WTC11 (cell line): ENCODE measurements around the gene IGLL5. TPM values are rescaled to one million over a fixed set of nuclear protein-coding genes. Genes with fewer than 3 reads are reported as not detected.

Source experiments
- ATAC-seq: fragments of 200-7000 bp; cut with Tn5 transposase; 2 replicates; pipeline ENCODE4 v1.10.0; 2021; ENCODE audit warnings: mild to moderate bottlenecking, moderate library complexity
- CTCF ChIA-PET: fragments of 300-600 bp; sonication (Branson Sonifier 250); formaldehyde crosslinking; loops from one replicate; lab custom pipeline; 2021; ENCODE audit warnings: antibody characterized with exemption; lab: Charles Lee
- POLR2A ChIA-PET: fragments of 350-600 bp; sonication (Branson Sonifier 250); formaldehyde crosslinking; loops from one replicate; lab custom pipeline; 2021; ENCODE audit warnings: antibody characterized with exemption; lab: Charles Lee
- DNase-seq: peaks from one replicate; pipeline ENCODE4 v3.0.0; 2021; ENCODE audit warnings: low spot score
- H3K27ac Mint-ChIP-seq: 2 replicates; pipeline ENCODE4 v1.8.0; 2021; ENCODE audit warnings: mixed read lengths
- H3K27me3 Mint-ChIP-seq: 2 replicates; pipeline ENCODE4 v1.8.0; 2021; ENCODE audit warnings: low read depth, mild to moderate bottlenecking, moderate library complexity, mixed read lengths
- H3K36me3 Mint-ChIP-seq: 2 replicates; pipeline ENCODE4 v1.8.0; 2021; ENCODE audit warnings: mixed read lengths
- H3K4me1 Mint-ChIP-seq: 2 replicates; pipeline ENCODE4 v1.8.0; 2022; ENCODE audit warnings: mixed read lengths
- H3K4me3 Mint-ChIP-seq: 2 replicates; pipeline ENCODE4 v1.8.0; 2021; ENCODE audit warnings: mild to moderate bottlenecking, moderate library complexity, mixed read lengths
- H3K9me3 Mint-ChIP-seq: 2 replicates; pipeline ENCODE4 v1.8.0; 2021; ENCODE audit warnings: mixed read lengths
- CBFB ChIP-seq: sonication (generic); formaldehyde crosslinking; IDR thresholded peaks from 2 replicates; pipeline ENCODE4 v1.8.1; 2022; ENCODE audit warnings: mild to moderate bottlenecking, low read depth, missing genetic modification reagents
- CREM ChIP-seq: sonication (generic); formaldehyde crosslinking; IDR thresholded peaks from 2 replicates; pipeline ENCODE4 v1.8.1; 2022; ENCODE audit warnings: mild to moderate bottlenecking, missing genetic modification reagents, moderate library complexity
- HMGA2 ChIP-seq: fragments of 250-450 bp; sonication (Bioruptor Pico); IDR thresholded peaks from 2 replicates; pipeline ENCODE4 v1.4.0; 2021; ENCODE audit warnings: mild to moderate bottlenecking, moderate library complexity
- MYBL2 ChIP-seq: sonication (generic); formaldehyde crosslinking; IDR thresholded peaks from 2 replicates; pipeline ENCODE4 v1.8.1; 2023; ENCODE audit warnings: mild to moderate bottlenecking, moderate library complexity, missing genetic modification reagents
- NR2C2 ChIP-seq: sonication (generic); formaldehyde crosslinking; IDR thresholded peaks from 2 replicates; pipeline ENCODE4 v1.8.0; 2022; ENCODE audit warnings: mild to moderate bottlenecking, missing genetic modification reagents
- RORB ChIP-seq: fragments of 250-450 bp; sonication (Bioruptor Pico); IDR thresholded peaks from 2 replicates; pipeline ENCODE4 v1.9.0; 2021; ENCODE audit warnings: mild to moderate bottlenecking
- total RNA-seq: library from RNA; stranded (reverse); gene quantifications from 3 replicates; pipeline ENCODE4 v1.2.3, GENCODE V29; 2021
- TF ChIP-seq, protein P1 (sequence below): sonication (generic); formaldehyde crosslinking; IDR thresholded peaks from 2 replicates; pipeline ENCODE4 v1.8.0; 2023; ENCODE audit warnings: missing genetic modification reagents, mild to moderate bottlenecking, borderline replicate concordance
- TF ChIP-seq, protein P2 (sequence below): fragments of 200-600 bp; IDR thresholded peaks from 2 replicates; pipeline ENCODE4 v1.8.0; 2022; ENCODE audit warnings: antibody characterized with exemption
- TF ChIP-seq, protein P3 (sequence below): sonication (generic); formaldehyde crosslinking; conservative IDR thresholded peaks from 2 replicates; pipeline ENCODE4 v1.8.1; 2023; ENCODE audit warnings: mild to moderate bottlenecking, low read depth, missing genetic modification reagents, moderate library complexity
- TF ChIP-seq, protein P4 (sequence below): fragments of 250-450 bp; sonication (Bioruptor Pico); conservative IDR thresholded peaks from 2 replicates; pipeline ENCODE4 v1.9.0; 2021; ENCODE audit warnings: mild to moderate bottlenecking

IGLL5 gene
- total RNA-seq, 1 experiment from 2014 or later: not detected

DNA sequence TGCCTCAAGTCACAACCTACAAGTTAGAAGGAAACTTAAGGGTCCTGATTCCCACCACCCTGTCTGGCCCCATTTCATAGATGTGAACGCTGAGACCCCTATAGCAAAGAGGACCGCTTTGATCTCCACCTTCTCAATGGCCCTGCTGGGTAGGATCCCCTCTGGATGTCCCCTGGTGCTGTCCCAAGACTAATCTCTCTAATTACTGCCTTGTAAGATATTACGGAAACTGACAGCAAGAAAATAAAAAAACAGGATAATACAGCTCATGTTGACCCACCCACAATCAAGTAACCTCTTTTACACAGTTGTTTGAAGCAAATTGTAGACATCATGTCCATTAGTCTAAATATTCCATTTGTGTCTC lies 20.9 kb downstream of the IGLL5 start (continued):
- TF ChIP-seq, protein P1, sequence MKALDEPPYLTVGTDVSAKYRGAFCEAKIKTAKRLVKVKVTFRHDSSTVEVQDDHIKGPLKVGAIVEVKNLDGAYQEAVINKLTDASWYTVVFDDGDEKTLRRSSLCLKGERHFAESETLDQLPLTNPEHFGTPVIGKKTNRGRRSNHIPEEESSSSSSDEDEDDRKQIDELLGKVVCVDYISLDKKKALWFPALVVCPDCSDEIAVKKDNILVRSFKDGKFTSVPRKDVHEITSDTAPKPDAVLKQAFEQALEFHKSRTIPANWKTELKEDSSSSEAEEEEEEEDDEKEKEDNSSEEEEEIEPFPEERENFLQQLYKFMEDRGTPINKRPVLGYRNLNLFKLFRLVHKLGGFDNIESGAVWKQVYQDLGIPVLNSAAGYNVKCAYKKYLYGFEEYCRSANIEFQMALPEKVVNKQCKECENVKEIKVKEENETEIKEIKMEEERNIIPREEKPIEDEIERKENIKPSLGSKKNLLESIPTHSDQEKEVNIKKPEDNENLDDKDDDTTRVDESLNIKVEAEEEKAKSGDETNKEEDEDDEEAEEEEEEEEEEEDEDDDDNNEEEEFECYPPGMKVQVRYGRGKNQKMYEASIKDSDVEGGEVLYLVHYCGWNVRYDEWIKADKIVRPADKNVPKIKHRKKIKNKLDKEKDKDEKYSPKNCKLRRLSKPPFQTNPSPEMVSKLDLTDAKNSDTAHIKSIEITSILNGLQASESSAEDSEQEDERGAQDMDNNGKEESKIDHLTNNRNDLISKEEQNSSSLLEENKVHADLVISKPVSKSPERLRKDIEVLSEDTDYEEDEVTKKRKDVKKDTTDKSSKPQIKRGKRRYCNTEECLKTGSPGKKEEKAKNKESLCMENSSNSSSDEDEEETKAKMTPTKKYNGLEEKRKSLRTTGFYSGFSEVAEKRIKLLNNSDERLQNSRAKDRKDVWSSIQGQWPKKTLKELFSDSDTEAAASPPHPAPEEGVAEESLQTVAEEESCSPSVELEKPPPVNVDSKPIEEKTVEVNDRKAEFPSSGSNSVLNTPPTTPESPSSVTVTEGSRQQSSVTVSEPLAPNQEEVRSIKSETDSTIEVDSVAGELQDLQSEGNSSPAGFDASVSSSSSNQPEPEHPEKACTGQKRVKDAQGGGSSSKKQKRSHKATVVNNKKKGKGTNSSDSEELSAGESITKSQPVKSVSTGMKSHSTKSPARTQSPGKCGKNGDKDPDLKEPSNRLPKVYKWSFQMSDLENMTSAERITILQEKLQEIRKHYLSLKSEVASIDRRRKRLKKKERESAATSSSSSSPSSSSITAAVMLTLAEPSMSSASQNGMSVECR: no peak
- TF ChIP-seq, protein P2, sequence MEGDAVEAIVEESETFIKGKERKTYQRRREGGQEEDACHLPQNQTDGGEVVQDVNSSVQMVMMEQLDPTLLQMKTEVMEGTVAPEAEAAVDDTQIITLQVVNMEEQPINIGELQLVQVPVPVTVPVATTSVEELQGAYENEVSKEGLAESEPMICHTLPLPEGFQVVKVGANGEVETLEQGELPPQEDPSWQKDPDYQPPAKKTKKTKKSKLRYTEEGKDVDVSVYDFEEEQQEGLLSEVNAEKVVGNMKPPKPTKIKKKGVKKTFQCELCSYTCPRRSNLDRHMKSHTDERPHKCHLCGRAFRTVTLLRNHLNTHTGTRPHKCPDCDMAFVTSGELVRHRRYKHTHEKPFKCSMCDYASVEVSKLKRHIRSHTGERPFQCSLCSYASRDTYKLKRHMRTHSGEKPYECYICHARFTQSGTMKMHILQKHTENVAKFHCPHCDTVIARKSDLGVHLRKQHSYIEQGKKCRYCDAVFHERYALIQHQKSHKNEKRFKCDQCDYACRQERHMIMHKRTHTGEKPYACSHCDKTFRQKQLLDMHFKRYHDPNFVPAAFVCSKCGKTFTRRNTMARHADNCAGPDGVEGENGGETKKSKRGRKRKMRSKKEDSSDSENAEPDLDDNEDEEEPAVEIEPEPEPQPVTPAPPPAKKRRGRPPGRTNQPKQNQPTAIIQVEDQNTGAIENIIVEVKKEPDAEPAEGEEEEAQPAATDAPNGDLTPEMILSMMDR: no peak
- TF ChIP-seq, protein P3, sequence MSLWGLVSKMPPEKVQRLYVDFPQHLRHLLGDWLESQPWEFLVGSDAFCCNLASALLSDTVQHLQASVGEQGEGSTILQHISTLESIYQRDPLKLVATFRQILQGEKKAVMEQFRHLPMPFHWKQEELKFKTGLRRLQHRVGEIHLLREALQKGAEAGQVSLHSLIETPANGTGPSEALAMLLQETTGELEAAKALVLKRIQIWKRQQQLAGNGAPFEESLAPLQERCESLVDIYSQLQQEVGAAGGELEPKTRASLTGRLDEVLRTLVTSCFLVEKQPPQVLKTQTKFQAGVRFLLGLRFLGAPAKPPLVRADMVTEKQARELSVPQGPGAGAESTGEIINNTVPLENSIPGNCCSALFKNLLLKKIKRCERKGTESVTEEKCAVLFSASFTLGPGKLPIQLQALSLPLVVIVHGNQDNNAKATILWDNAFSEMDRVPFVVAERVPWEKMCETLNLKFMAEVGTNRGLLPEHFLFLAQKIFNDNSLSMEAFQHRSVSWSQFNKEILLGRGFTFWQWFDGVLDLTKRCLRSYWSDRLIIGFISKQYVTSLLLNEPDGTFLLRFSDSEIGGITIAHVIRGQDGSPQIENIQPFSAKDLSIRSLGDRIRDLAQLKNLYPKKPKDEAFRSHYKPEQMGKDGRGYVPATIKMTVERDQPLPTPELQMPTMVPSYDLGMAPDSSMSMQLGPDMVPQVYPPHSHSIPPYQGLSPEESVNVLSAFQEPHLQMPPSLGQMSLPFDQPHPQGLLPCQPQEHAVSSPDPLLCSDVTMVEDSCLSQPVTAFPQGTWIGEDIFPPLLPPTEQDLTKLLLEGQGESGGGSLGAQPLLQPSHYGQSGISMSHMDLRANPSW: no peak
- TF ChIP-seq, protein P4, sequence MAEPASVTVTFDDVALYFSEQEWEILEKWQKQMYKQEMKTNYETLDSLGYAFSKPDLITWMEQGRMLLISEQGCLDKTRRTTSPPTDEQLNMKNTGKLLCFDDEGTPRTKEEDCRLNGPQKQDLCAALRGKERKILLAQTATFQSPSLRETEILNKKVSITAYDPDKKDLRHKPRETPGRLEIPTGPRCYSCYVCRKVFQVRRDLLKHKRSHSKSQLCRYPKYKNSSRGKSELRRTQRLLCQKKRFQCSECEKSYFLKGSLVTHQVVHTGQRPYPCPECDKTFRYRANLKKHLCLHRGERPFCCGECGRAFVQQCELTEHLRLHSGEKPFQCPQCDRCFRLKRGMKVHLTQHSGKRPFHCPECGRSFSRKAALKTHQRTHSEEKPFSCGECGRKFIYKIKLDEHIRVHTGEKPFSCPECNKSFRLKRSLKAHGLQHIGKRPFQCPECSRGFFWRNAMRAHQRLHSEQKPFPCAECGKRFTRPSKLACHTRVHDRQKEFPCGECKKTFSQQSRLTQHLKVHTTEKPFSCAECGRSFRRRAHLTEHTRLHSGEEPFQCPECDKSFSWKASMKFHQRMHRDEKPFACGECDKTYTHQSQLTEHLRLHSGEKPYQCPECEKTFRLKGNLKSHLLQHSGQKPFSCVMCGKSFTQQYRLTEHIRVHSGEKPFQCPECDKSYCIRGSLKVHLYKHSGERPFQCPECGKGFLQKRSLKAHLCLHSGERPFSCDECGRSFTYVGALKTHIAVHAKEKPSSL (CRISPR knock-in tag): no peak
- no peak for TF ChIP-seq CREM (CRISPR knock-in tag)
- TF ChIP-seq MYBL2 (CRISPR knock-in tag): no peak
- TF ChIP-seq CBFB: no peak
- no peak for TF ChIP-seq RORB (CRISPR knock-in tag)

DNA sequence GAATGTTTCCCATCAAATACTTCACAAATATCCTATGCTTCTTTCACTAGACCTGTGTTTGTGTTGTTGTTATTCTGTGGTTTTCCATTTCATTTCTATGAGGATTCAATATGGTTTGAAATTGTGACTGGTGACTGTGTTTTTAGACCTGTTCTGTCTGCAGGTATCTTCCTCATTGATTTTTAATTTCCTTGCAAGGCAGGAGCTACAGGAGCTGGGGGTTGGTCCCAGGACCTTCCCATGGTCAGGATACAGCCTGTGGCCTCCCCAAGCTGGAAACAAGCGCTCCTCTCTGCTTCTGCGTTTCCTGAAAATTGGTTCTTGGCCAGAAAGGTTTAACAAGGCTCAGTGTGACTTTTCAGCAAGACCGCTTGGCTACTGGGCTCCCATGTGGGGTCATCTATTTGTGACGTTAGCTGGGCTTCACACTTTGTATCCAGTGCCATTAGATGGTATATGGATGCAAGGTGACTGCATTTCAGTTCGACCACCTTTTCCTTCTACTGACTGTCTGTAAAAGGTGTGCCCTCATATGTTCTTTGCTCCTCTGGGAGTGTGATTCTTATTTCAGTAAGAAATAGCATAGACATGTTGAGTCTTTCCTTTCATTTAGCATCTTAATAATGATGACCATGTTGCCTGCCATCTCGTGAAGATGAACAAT lies 21.5 kb downstream of the IGLL5 start:
- TF ChIP-seq, protein P3: no peak
- TF ChIP-seq NR2C2 (CRISPR knock-in tag) (no peak), HMGA2 (CRISPR knock-in tag) (no peak)
- no peak for ATAC-seq
- Mint-ChIP-seq H3K4me3 (no peak overlapping the region), H3K27me3 (peaks cover 80% of the 10 kb centered on the region), H3K9me3 (peaks cover 6% of the 10 kb centered on the region; the same call in 1 of the 2 replicates), H3K27ac (no peak overlapping the region), H3K4me1 (no peaks in the 10 kb centered on the region), H3K36me3 (no peaks in the 10 kb centered on the region)
- CTCF ChIA-PET: no interaction called here
- POLR2A ChIA-PET: no interaction called here
- DNase-seq: no peak
